HG02588 (cell line): ENCODE measurements around the gene TNC.

ENCODE experiments used
- ATAC-seq: cut with Tn5 transposase; IDR thresholded peaks from one replicate; pipeline ENCODE4 v1.9.1; 2021; ENCODE audit warnings: mild to moderate bottlenecking, moderate library complexity; ENCODE audit not compliant: unreplicated experiment

TNC gene

GRCh38 chr9:115104908-115105307 lies 13.0 kb downstream of the TNC start:
- no peak for ATAC-seq

GRCh38 chr9:115103746-115104477 lies 14.0 kb downstream of the TNC start:
- ATAC-seq, result no peak

- no peak for ATAC-seq
Observed at GRCh38 chr9:115099901-115100300, 18.1 kb downstream of the TNC start.

- ATAC-seq, result no peak
Observed at GRCh38 chr9:115098226-115098965, 19.6 kb downstream of the TNC start.

GRCh38 chr9:115093520-115093919 lies 24.4 kb downstream of the TNC start:
- ATAC-seq, result no peak

GRCh38 chr9:115090486-115090885 lies 27.5 kb downstream of the TNC start:
- no peak for ATAC-seq

- no peak for ATAC-seq
Observed at GRCh38 chr9:115088860-115089259, 29.1 kb downstream of the TNC start.

GRCh38 chr9:115086886-115087285 lies 31.1 kb downstream of the TNC start:
- ATAC-seq, result no peak

- ATAC-seq, result no peak
Observed at GRCh38 chr9:115086461-115086860, 31.5 kb downstream of the TNC start.

GRCh38 chr9:115085773-115086377 lies 32.1 kb downstream of the TNC start:
- no peak for ATAC-seq

- no peak for ATAC-seq
Observed at GRCh38 chr9:115084709-115085108, 33.2 kb downstream of the TNC start.

GRCh38 chr9:115084157-115084556 lies 33.8 kb downstream of the TNC start:
- ATAC-seq, result no peak

GRCh38 chr9:115080242-115080641 lies 37.7 kb downstream of the TNC start:
- ATAC-seq, result no peak

GRCh38 chr9:115079156-115079555 lies 38.8 kb downstream of the TNC start:
- ATAC-seq, result no peak

GRCh38 chr9:115073456-115073855 lies 44.5 kb downstream of the TNC start:
- no peak for ATAC-seq

GRCh38 chr9:115071176-115071575 lies 46.8 kb downstream of the TNC start:
- no peak for ATAC-seq

GRCh38 chr9:115069771-115070170 lies 48.2 kb downstream of the TNC start:
- no peak for ATAC-seq

- ATAC-seq, result no peak
Observed at GRCh38 chr9:115069302-115069701, 48.7 kb downstream of the TNC start.

GRCh38 chr9:115068031-115068430 lies 49.9 kb downstream of the TNC start:
- no peak for ATAC-seq

GRCh38 chr9:115063058-115063845 lies 54.7 kb downstream of the TNC start:
- ATAC-seq, result no peak

- no peak for ATAC-seq
Observed at GRCh38 chr9:115058684-115059315, 59.2 kb downstream of the TNC start.
